ENCODE data around the gene COG4. TPM values are rescaled to one million over a fixed set of nuclear protein-coding genes. Genes with fewer than 3 reads are reported as not detected.
A peak's percentile ranks its signal among the peaks of the same experiment; 100 is the strongest.

Gene COG4
- total RNA-seq, 1 experiment from 2014 or later: 35.5 TPM

DNA sequence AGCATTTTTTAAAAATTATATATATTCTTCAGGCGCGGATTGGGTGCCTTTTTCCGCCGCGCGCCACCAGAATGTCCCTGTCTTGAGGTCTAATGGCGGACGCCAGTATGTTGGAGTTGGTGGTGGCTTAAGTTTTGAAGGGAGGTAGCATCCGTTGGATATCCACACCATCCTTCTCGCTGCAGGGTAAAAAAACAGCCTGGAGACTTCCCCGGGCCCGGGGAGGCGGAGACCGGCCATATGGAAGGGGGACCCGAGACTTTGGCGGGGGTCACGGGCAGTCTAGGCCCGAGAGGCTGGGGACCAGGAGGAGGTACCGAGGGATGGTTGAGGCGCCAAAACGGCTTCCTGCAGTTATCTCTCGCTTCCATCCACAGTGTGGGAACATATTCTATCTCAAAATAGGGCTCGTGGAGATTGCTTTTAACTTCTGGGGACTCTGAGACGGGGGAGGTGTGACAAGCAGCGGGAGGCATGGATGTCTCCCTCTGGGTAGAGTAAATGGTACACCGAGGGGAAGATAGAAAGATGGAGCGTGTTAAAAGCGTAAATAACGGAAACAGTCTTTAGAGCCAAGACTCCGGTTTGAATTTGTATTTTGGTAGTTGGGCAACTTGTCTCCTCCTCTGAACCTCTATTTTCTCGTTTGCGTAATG, 517 bp upstream of the COG4 start, which contains the start of gene SF3B3:
Gene SF3B3, plus strand, starts transcription at position 74 of the 656 bp plus-strand sequence. CDS start 2,841 bp downstream, outside the sequence.
- CTCF ChIA-PET: no interaction called here
- no peak for DNase-seq
- Histone ChIP-seq H3K4me3 (ENCODE audit: low read length) (peak within 1 kb of the TSS; percentile 93), H2AFZ (ENCODE audit: low read length) (peak within 1 kb of the TSS; percentile 79), H3F3A (ENCODE audit: low read length, unreplicated experiment) (no peaks in the 10 kb centered on the region), H3K4me2 (ENCODE audit: low read length) (peak within 1 kb of the TSS; percentile 99), H3K9me3 (ENCODE audit: low read length) (no peaks in the 10 kb centered on the region), H3K79me2 (ENCODE audit: low read length) (peaks cover 76% of the 10 kb centered on the region), H3K4me1 (ENCODE audit: insufficient read depth, low read length) (peaks cover 38% of the 10 kb centered on the region), H4K20me1 (ENCODE audit: low read length) (peaks cover 20% of the 10 kb centered on the region; the same call in 1 of the 2 replicates), H3K27me3 (ENCODE audit: low read length) (no peaks in the 10 kb centered on the region), H3K36me3 (ENCODE audit: low read depth, low read length) (peaks cover 12% of the 10 kb centered on the region; the same call in 1 of the 2 replicates), H3K9ac (ENCODE audit: low read length) (peak within 1 kb of the TSS; percentile 99), H3K9me2 (replicated peaks; ENCODE audit: low read length) (no peaks in the 10 kb centered on the region), H3K27ac (ENCODE audit: low read length) (peak within 1 kb of the TSS; percentile 73)
- POLR2A ChIA-PET (ENCODE audit: unreplicated experiment): no interaction called here
- TSS peak; percentile 69 for BruUV-seq (replicated peaks)
- no peak for TF ChIP-seq EZH2phosphoT487 (IDR thresholded peaks at IDR 0.05; ENCODE audit: borderline replicate concordance, low read length)
- TF ChIP-seq, protein P1, sequence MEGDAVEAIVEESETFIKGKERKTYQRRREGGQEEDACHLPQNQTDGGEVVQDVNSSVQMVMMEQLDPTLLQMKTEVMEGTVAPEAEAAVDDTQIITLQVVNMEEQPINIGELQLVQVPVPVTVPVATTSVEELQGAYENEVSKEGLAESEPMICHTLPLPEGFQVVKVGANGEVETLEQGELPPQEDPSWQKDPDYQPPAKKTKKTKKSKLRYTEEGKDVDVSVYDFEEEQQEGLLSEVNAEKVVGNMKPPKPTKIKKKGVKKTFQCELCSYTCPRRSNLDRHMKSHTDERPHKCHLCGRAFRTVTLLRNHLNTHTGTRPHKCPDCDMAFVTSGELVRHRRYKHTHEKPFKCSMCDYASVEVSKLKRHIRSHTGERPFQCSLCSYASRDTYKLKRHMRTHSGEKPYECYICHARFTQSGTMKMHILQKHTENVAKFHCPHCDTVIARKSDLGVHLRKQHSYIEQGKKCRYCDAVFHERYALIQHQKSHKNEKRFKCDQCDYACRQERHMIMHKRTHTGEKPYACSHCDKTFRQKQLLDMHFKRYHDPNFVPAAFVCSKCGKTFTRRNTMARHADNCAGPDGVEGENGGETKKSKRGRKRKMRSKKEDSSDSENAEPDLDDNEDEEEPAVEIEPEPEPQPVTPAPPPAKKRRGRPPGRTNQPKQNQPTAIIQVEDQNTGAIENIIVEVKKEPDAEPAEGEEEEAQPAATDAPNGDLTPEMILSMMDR (conservative IDR thresholded peaks at IDR 0.05; ENCODE audit: low read depth, low read length): no peak
- no peak for TF ChIP-seq EZH2 (IDR thresholded peaks at IDR 0.05; ENCODE audit: low read length, unreplicated experiment)
- intact Hi-C loops (cut with micrococcal nuclease): no loop called here
- ATAC-seq: peak; percentile 52

DNA sequence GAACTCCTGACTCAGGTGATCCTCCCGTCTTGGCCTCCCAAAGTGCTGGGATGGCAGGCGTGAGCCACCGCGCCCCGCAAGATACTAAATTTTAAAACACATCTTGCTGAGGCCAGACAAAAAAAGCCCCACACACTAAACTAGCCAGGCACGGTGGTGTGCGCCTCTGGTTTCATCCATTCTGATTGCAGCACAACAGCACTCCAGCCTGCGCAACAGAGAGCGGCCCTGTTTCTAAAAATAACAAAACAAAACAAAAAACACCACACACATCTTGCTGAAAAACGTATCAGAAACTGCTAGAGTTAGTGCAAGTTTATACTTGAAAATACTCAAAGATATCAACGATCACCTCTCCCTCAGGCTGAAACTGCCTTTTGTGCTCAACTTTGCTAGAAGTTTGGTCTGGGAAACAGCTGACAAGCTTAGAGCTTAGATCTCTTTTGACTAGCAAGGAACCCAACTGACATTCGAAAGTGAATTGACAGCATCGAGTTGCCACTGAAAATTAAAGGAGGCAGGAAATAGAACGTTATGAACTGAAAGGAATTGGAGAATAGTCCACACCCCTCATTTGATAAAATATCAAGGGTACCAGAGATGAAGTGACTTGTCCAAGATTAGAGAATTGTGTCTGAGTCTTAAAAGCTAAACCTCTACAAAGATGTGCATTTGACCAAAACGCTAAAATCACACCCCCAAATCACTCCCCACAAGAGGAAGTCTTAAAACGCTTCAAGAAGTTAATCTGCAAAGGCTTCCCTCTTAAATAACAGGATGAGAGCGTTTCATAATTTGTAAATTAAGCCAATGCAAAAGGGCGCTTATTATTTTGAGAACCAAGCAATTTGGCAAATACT, 908 bp downstream of the COG4 start:
- ATAC-seq: no peak
- peaks cover 7% of the 10 kb centered on the region; the same call in 1 of the 2 replicates for H3K36me3 ChIP-seq (ENCODE audit: low read depth, low read length)
- DNase-seq: no peak
- peak overlapping the region; percentile 99 for H3K9ac ChIP-seq (ENCODE audit: low read length)
- ChIA-PET CTCF (no interaction called here), POLR2A (ENCODE audit: unreplicated experiment) (no interaction called here)
- H3K27ac ChIP-seq (ENCODE audit: low read length): peak overlapping the region; percentile 73
- no peaks in the 10 kb centered on the region for H3K9me2 ChIP-seq (replicated peaks; ENCODE audit: low read length)
- peak overlapping the region; percentile 79 for H2AFZ ChIP-seq (ENCODE audit: low read length)
- no peaks in the 10 kb centered on the region for H3K27me3 ChIP-seq (ENCODE audit: low read length)
- peaks cover 33% of the 10 kb centered on the region for H3K4me1 ChIP-seq (ENCODE audit: insufficient read depth, low read length)
- intact Hi-C loops (cut with micrococcal nuclease): no loop called here
- peak overlapping the region; percentile 99 for H3K4me2 ChIP-seq (ENCODE audit: low read length)
- BruUV-seq (replicated peaks): no TSS peak
- H4K20me1 ChIP-seq (ENCODE audit: low read length): 0 out of 2 replicates have a peak, but pooled peaks cover 16% of the 10 kb centered on the region
- H3K9me3 ChIP-seq (ENCODE audit: low read length): no peaks in the 10 kb centered on the region
- H3F3A ChIP-seq (ENCODE audit: low read length, unreplicated experiment): no peaks in the 10 kb centered on the region
- H3K79me2 ChIP-seq (ENCODE audit: low read length): peaks cover 62% of the 10 kb centered on the region
- peak overlapping the region; percentile 93 for H3K4me3 ChIP-seq (ENCODE audit: low read length)
- TF ChIP-seq, protein P1 (conservative IDR thresholded peaks at IDR 0.05; ENCODE audit: low read depth, low read length): no peak
- TF ChIP-seq EZH2phosphoT487 (IDR thresholded peaks at IDR 0.05; ENCODE audit: borderline replicate concordance, low read length) (no peak), EZH2 (IDR thresholded peaks at IDR 0.05; ENCODE audit: low read length, unreplicated experiment) (no peak)
